Breast epithelium (tissue), 3 donors: ENCODE data around the gene BMAL2.

Experiments
- CTCF ChIP-seq, 3 donors: fragments of 450-650 bp; IDR thresholded peaks; one replicate each; pipeline ENCODE4 v1.5.1; 2016 to 2017; ENCODE audit warnings: antibody characterized with exemption in 3 of 3, mild to moderate bottlenecking in 3 of 3, moderate library complexity in 3 of 3
- POLR2A ChIP-seq: fragments of 450-650 bp; IDR thresholded peaks from one replicate; pipeline ENCODE4 v1.6.1; 2016; ENCODE audit warnings: antibody characterized with exemption, mild to moderate bottlenecking, moderate library complexity
- POLR2AphosphoS5 ChIP-seq, 3 donors: sonication (generic); formaldehyde crosslinking; IDR thresholded peaks; one replicate each; pipeline ENCODE4 v1.6.1; 2017; ENCODE audit warnings: antibody characterized with exemption in 3 of 3

GRCh38 chr12:27344760-27345159, 12.1 kb downstream of the BMAL2 start:
- no peak for TF ChIP-seq POLR2A
- no peak for TF ChIP-seq CTCF (IDR thresholded peaks at IDR 0.05)
- no peak for TF ChIP-seq POLR2AphosphoS5 (IDR thresholded peaks at IDR 0.05)
